Neural cell (in vitro differentiated cells): Measurements from ENCODE around the gene RPP38. TPM values are rescaled to one million over a fixed set of nuclear protein-coding genes. Genes with fewer than 3 reads are reported as not detected.

Experiments used
- H2AFZ ChIP-seq: fragments of 200-600, 300-800 bp; sonication (generic), shearing (Covaris generic); 2 replicates; pipeline ENCODE4 v1.6.0; 2014; ENCODE audit warnings: low read depth, mild to moderate bottlenecking, antibody characterized with exemption, low read length, moderate library complexity
- H3F3A ChIP-seq: fragments of 200-600 bp; shearing (Covaris generic); 2 replicates; pipeline ENCODE4 v1.6.1; 2016; ENCODE audit warnings: mild to moderate bottlenecking, moderate library complexity, mixed read lengths, antibody characterized with exemption, low read length; ENCODE audit not compliant: insufficient read depth, poor library complexity, severe bottlenecking
- H3K27ac ChIP-seq: fragments of 200-600, 300-800 bp; sonication (generic), shearing (Covaris generic); 2 replicates; pipeline ENCODE4 v1.5.1; 2014; ENCODE audit warnings: mild to moderate bottlenecking, low read length, moderate library complexity
- H3K27me3 ChIP-seq: fragments of 300-800, 200-600 bp; sonication (generic), shearing (Covaris generic); 2 replicates; pipeline ENCODE4 v1.6.0; 2014; ENCODE audit warnings: mild to moderate bottlenecking, low read depth, low read length, moderate library complexity; ENCODE audit not compliant: insufficient read depth
- H3K36me3 ChIP-seq: fragments of 300-800, 200-600 bp; sonication (generic), shearing (Covaris generic); 2 replicates; pipeline ENCODE4 v1.5.1; 2014; ENCODE audit warnings: mild to moderate bottlenecking, antibody characterized with exemption, low read length, moderate library complexity; ENCODE audit not compliant: insufficient read depth
- H3K4me2 ChIP-seq: fragments of 300-800, 200-600 bp; sonication (generic), shearing (Covaris generic); 2 replicates; pipeline ENCODE4 v1.6.0; 2014; ENCODE audit warnings: mild to moderate bottlenecking, low read length
- H3K4me3 ChIP-seq: fragments of 300-800, 200-600 bp; sonication (generic), shearing (Covaris generic); 2 replicates; pipeline ENCODE4 v1.5.1; 2014; ENCODE audit warnings: mild to moderate bottlenecking, low read length, moderate library complexity
- H3K79me2 ChIP-seq: fragments of 200-600 bp; shearing (Covaris generic); replicated peaks from 2 replicates; pipeline ENCODE4 v1.6.0; 2014; ENCODE audit warnings: mild to moderate bottlenecking, low read length, moderate library complexity; ENCODE audit not compliant: insufficient read depth
- H3K9ac ChIP-seq: fragments of 300-800, 200-600 bp; sonication (generic), shearing (Covaris generic); 2 replicates; pipeline ENCODE4 v1.6.1; 2016; ENCODE audit warnings: mild to moderate bottlenecking, low read length, mixed read lengths
- H3K9me2 ChIP-seq: fragments of 200-600 bp; shearing (Covaris generic); 2 replicates; pipeline ENCODE4 v1.6.1; 2016; ENCODE audit warnings: mild to moderate bottlenecking, low read length, mixed read lengths; ENCODE audit not compliant: insufficient read depth
- H3K9me3 ChIP-seq: fragments of 200-600, 300-800 bp; sonication (generic), shearing (Covaris generic); 2 replicates; pipeline ENCODE4 v1.6.1; 2016; ENCODE audit warnings: mild to moderate bottlenecking, mixed run types, low read length, moderate library complexity, mixed read lengths
- H4K20me1 ChIP-seq: fragments of 200-600 bp; shearing (Covaris generic); 2 replicates; pipeline ENCODE4 v1.6.1; 2016; ENCODE audit warnings: mild to moderate bottlenecking, mixed run types; ENCODE audit not compliant: insufficient read depth
- EP300 ChIP-seq: fragments of 450-650 bp; conservative IDR thresholded peaks from 2 replicates; pipeline ENCODE4 v1.6.1; 2014; ENCODE audit warnings: antibody characterized with exemption, mild to moderate bottlenecking, moderate library complexity; ENCODE audit not compliant: poor library complexity, severe bottlenecking
- EZH2 ChIP-seq: fragments of 200-600, 300-800 bp; shearing (Covaris generic), sonication (generic); IDR thresholded peaks from 2 replicates; pipeline ENCODE4 v1.6.1; 2014; ENCODE audit warnings: antibody characterized with exemption, low read length, borderline replicate concordance, mild to moderate bottlenecking; ENCODE audit not compliant: insufficient read depth, poor library complexity, severe bottlenecking
- MXI1 ChIP-seq: fragments of 450-650 bp; conservative IDR thresholded peaks from 2 replicates; pipeline ENCODE4 v1.6.1; 2014; ENCODE audit warnings: antibody characterized with exemption, mild to moderate bottlenecking; ENCODE audit not compliant: poor library complexity, severe bottlenecking
- POLR2AphosphoS5 ChIP-seq: IDR thresholded peaks from 2 replicates; pipeline ENCODE4 v1.6.1; 2012
- RAD21 ChIP-seq: fragments of 450-650 bp; conservative IDR thresholded peaks from 2 replicates; pipeline ENCODE4 v1.6.1; 2014; ENCODE audit warnings: antibody characterized with exemption, mild to moderate bottlenecking, moderate library complexity
- SMC3 ChIP-seq: fragments of 450-650 bp; conservative IDR thresholded peaks from 2 replicates; pipeline ENCODE4 v1.6.1; 2014; ENCODE audit warnings: antibody characterized with exemption, mild to moderate bottlenecking, moderate library complexity; ENCODE audit not compliant: poor library complexity
- TAF1 ChIP-seq: IDR thresholded peaks from 2 replicates; pipeline ENCODE4 v1.6.1; 2012; ENCODE audit warnings: low read depth
- polyA plus RNA-seq: library from polyadenylated mRNA; depleted of rRNA; stranded (reverse); fragments of >200 nt; gene quantifications from 2 replicates; pipeline ENCODE4 v1.2.3, GENCODE V29; 2014
- TF ChIP-seq, protein P1 (sequence below): IDR thresholded peaks from 2 replicates; pipeline ENCODE4 v1.6.1; 2012; ENCODE audit warnings: borderline replicate concordance
- TF ChIP-seq, protein P2 (sequence below): fragments of 450-650 bp; IDR thresholded peaks from 2 replicates; pipeline ENCODE4 v1.5.1; 2014; ENCODE audit warnings: antibody characterized with exemption, mild to moderate bottlenecking, moderate library complexity; ENCODE audit not compliant: poor library complexity, severe bottlenecking

RPP38 gene
- polyA plus RNA-seq, 1 donor from 2014 or later, result 9.8 TPM

DNA sequence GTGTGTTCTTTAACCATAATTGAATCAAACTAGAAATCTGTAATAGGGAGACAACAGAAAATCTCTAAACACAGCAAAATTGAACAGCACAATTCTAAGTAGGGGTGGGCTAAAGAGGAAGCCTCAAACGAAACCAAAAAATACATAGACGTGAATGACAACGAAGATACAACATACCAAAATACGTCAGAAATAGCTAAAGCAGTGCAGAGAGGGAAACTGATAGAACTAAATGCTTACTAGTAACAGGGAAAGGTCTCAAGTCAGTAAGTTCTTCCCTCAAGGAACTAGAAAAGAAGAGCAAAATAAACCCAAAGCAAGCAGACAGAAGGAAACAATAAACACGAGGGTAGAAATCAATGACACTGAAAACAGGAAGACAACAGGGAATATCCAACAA, 19.1 kb downstream of the RPP38 start:
- Histone ChIP-seq H4K20me1 (no peaks in the 10 kb centered on the region), H2AFZ (no peak overlapping the region), H3K9me2 (no peaks in the 10 kb centered on the region), H3K9me3 (no peaks in the 10 kb centered on the region), H3K79me2 (no peaks in the 10 kb centered on the region), H3K27me3 (no peaks in the 10 kb centered on the region), H3K9ac (no peak overlapping the region), H3K4me3 (no peak overlapping the region), H3F3A (no peaks in the 10 kb centered on the region), H3K4me2 (no peak overlapping the region), H3K36me3 (peaks cover 8% of the 10 kb centered on the region), H3K27ac (no peak overlapping the region)
- TF ChIP-seq EZH2, result no peak
- no peak for TF ChIP-seq MXI1
- TF ChIP-seq TAF1, result no peak
- TF ChIP-seq SMC3, result no peak
- TF ChIP-seq EP300, result no peak
- no peak for TF ChIP-seq POLR2AphosphoS5
- no peak for TF ChIP-seq RAD21
- TF ChIP-seq, protein P1, sequence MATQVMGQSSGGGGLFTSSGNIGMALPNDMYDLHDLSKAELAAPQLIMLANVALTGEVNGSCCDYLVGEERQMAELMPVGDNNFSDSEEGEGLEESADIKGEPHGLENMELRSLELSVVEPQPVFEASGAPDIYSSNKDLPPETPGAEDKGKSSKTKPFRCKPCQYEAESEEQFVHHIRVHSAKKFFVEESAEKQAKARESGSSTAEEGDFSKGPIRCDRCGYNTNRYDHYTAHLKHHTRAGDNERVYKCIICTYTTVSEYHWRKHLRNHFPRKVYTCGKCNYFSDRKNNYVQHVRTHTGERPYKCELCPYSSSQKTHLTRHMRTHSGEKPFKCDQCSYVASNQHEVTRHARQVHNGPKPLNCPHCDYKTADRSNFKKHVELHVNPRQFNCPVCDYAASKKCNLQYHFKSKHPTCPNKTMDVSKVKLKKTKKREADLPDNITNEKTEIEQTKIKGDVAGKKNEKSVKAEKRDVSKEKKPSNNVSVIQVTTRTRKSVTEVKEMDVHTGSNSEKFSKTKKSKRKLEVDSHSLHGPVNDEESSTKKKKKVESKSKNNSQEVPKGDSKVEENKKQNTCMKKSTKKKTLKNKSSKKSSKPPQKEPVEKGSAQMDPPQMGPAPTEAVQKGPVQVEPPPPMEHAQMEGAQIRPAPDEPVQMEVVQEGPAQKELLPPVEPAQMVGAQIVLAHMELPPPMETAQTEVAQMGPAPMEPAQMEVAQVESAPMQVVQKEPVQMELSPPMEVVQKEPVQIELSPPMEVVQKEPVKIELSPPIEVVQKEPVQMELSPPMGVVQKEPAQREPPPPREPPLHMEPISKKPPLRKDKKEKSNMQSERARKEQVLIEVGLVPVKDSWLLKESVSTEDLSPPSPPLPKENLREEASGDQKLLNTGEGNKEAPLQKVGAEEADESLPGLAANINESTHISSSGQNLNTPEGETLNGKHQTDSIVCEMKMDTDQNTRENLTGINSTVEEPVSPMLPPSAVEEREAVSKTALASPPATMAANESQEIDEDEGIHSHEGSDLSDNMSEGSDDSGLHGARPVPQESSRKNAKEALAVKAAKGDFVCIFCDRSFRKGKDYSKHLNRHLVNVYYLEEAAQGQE, result no peak
- TF ChIP-seq, protein P2, sequence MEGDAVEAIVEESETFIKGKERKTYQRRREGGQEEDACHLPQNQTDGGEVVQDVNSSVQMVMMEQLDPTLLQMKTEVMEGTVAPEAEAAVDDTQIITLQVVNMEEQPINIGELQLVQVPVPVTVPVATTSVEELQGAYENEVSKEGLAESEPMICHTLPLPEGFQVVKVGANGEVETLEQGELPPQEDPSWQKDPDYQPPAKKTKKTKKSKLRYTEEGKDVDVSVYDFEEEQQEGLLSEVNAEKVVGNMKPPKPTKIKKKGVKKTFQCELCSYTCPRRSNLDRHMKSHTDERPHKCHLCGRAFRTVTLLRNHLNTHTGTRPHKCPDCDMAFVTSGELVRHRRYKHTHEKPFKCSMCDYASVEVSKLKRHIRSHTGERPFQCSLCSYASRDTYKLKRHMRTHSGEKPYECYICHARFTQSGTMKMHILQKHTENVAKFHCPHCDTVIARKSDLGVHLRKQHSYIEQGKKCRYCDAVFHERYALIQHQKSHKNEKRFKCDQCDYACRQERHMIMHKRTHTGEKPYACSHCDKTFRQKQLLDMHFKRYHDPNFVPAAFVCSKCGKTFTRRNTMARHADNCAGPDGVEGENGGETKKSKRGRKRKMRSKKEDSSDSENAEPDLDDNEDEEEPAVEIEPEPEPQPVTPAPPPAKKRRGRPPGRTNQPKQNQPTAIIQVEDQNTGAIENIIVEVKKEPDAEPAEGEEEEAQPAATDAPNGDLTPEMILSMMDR, result no peak

DNA sequence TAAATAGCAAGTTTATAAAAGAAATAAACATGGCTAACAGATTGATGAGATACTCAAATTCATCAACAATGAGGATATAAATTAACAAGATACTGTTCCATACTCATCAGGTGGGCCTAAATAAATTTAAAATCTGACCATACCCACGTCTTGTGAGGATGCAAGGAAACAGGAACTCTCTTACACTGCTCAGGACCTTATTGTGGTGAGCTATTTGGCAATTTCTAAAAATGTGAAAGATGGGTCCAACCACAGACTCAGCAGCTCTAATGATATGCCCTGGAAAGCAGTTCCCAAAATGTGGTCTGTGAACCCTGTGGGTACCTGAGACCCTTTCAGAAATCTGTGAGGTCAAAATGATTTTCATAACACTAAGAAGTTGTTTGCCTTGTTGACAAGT, 21.5 kb downstream of the RPP38 start:
- Histone ChIP-seq H3F3A (no peaks in the 10 kb centered on the region), H3K36me3 (peaks cover 8% of the 10 kb centered on the region), H2AFZ (no peak overlapping the region), H3K27ac (no peak overlapping the region), H3K9me3 (no peaks in the 10 kb centered on the region), H3K9me2 (no peaks in the 10 kb centered on the region), H3K9ac (no peak overlapping the region), H3K4me2 (no peak overlapping the region), H4K20me1 (no peaks in the 10 kb centered on the region), H3K27me3 (no peaks in the 10 kb centered on the region), H3K79me2 (no peaks in the 10 kb centered on the region), H3K4me3 (no peak overlapping the region)
- TF ChIP-seq EZH2, result no peak
- TF ChIP-seq EP300, result no peak
- no peak for TF ChIP-seq SMC3
- TF ChIP-seq, protein P1, result no peak
- TF ChIP-seq, protein P2, result no peak
- TF ChIP-seq POLR2AphosphoS5, result no peak
- TF ChIP-seq RAD21, result no peak
- TF ChIP-seq TAF1, result no peak
- no peak for TF ChIP-seq MXI1
